CD14-positive monocyte (primary cell): ENCODE data around the gene KRTAP10-6. TPM values are rescaled to one million over a fixed set of nuclear protein-coding genes. Genes with fewer than 3 reads are reported as not detected.

ENCODE experiments used
- DNase-seq, 3 donors: peaks; one replicate each; pipeline ENCODE4 v3.0.0-alpha.2; 2011 to 2022
- H2AFZ ChIP-seq: 2 replicates; pipeline ENCODE4 v1.6.0; 2012; ENCODE audit warnings: mild to moderate bottlenecking, low read depth, low read length, inconsistent platforms; ENCODE audit not compliant: insufficient read depth, poor library complexity, severe bottlenecking
- H3K27ac ChIP-seq, 2 donors: 1 replicate in 1 of 2; 2 replicates in 1 of 2; pipeline ENCODE4 v1.5.1; 2012 to 2013; ENCODE audit warnings: low read length in 2 of 2, control low read depth in 1 of 2, inconsistent platforms in 1 of 2, low read depth in 1 of 2, mild to moderate bottlenecking in 1 of 2
- H3K27me3 ChIP-seq, 2 donors: one replicate each; pipeline versions ENCODE4 v1.6.0 to v1.6.1; 2011 to 2013; ENCODE audit warnings: low read length in 2 of 2; ENCODE audit not compliant: control insufficient read depth in 2 of 2, insufficient read depth in 2 of 2
- H3K36me3 ChIP-seq, 2 donors: replicated peaks in 1 of 2; 1 replicate in 1 of 2; 2 replicates in 1 of 2; pipeline versions ENCODE4 v1.5.1 to v1.6.1; 2012 to 2013; ENCODE audit warnings: low read length in 2 of 2, control low read depth in 1 of 2, inconsistent platforms in 1 of 2, mild to moderate bottlenecking in 1 of 2; ENCODE audit not compliant: insufficient read depth in 2 of 2, control insufficient read depth in 1 of 2
- H3K4me1 ChIP-seq, 2 donors: 1 replicate in 1 of 2; 2 replicates in 1 of 2; pipeline versions ENCODE4 v1.5.1 to v1.6.1; 2012 to 2013; ENCODE audit warnings: low read length in 2 of 2, control low read depth in 1 of 2, inconsistent platforms in 1 of 2, mild to moderate bottlenecking in 1 of 2, moderate library complexity in 1 of 2; ENCODE audit not compliant: insufficient read depth in 2 of 2, control insufficient read depth in 1 of 2
- H3K4me2 ChIP-seq: replicated peaks from 2 replicates; pipeline ENCODE3; 2012; ENCODE audit warnings: low read length, moderate library complexity, mild to moderate bottlenecking; ENCODE audit not compliant: poor library complexity, severe bottlenecking; ENCODE audit errors: extremely low read depth
- H3K4me3 ChIP-seq, 3 experiments: fragments of 200-600 bp in 1 of 3; sonication (generic) in 1 of 3; replicated peaks in 1 of 3; 1 replicate in 2 of 3; 2 replicates in 1 of 3; pipeline ENCODE4 v1.5.1; 2011 to 2013; ENCODE audit warnings: low read length in 3 of 3, mild to moderate bottlenecking in 3 of 3, control low read depth in 2 of 3, low read depth in 2 of 3, inconsistent platforms in 1 of 3, moderate library complexity in 1 of 3
- H3K79me2 ChIP-seq: 2 replicates; pipeline ENCODE4 v1.6.0; 2012; ENCODE audit warnings: mild to moderate bottlenecking, control low read depth, inconsistent platforms, low read length, moderate library complexity; ENCODE audit not compliant: insufficient read depth
- H3K9ac ChIP-seq: 2 replicates; pipeline ENCODE4 v1.6.0; 2017; ENCODE audit warnings: low read length, mild to moderate bottlenecking; ENCODE audit not compliant: insufficient read depth, poor library complexity, severe bottlenecking
- H3K9me3 ChIP-seq, 2 donors: replicated peaks in 1 of 2; 1 replicate in 1 of 2; 2 replicates in 1 of 2; pipeline versions ENCODE4 v1.5.1 to v1.6.1; 2012 to 2013; ENCODE audit warnings: low read length in 2 of 2, control low read depth in 1 of 2; ENCODE audit not compliant: control insufficient read depth in 1 of 2, insufficient read depth in 1 of 2
- H4K20me1 ChIP-seq: 2 replicates; pipeline ENCODE4 v1.6.0; 2012; ENCODE audit warnings: mild to moderate bottlenecking, low read length, control low read depth, moderate library complexity; ENCODE audit not compliant: insufficient read depth
- H3K27ac Mint-ChIP-seq, 7 donors: one replicate each; pipeline ENCODE4 v1.8.0; 2020; ENCODE audit warnings: mild to moderate bottlenecking in 7 of 7, mixed read lengths in 7 of 7, moderate library complexity in 6 of 7, inconsistent platforms in 2 of 7
- H3K27me3 Mint-ChIP-seq, 3 donors: one replicate each; pipeline ENCODE4 v1.8.0; 2021 to 2022; ENCODE audit warnings: low read depth in 3 of 3, mild to moderate bottlenecking in 3 of 3, mixed read lengths in 3 of 3, moderate library complexity in 3 of 3, inconsistent platforms in 1 of 3
- H3K36me3 Mint-ChIP-seq, 2 donors: one replicate each; pipeline ENCODE4 v1.8.0; 2020; ENCODE audit warnings: mixed read lengths in 2 of 2, inconsistent platforms in 1 of 2, mild to moderate bottlenecking in 1 of 2
- H3K4me1 Mint-ChIP-seq: one replicate; pipeline ENCODE4 v1.8.0; 2020; ENCODE audit warnings: mild to moderate bottlenecking, mixed read lengths
- H3K4me3 Mint-ChIP-seq, 2 donors: one replicate each; pipeline ENCODE4 v1.8.0; 2020; ENCODE audit warnings: mild to moderate bottlenecking in 2 of 2, mixed read lengths in 2 of 2, moderate library complexity in 1 of 2
- H3K9me3 Mint-ChIP-seq, 7 donors: one replicate each; pipeline ENCODE4 v1.8.0; 2020 to 2022; ENCODE audit warnings: mixed read lengths in 7 of 7, mild to moderate bottlenecking in 6 of 7, moderate library complexity in 6 of 7, inconsistent platforms in 2 of 7
- CTCF ChIP-seq: fragments of 200-600 bp; IDR thresholded peaks from one replicate; pipeline ENCODE4 v1.8.0; 2022; ENCODE audit warnings: antibody characterized with exemption, mild to moderate bottlenecking
- WGBS: methylation state at CpG from one replicate; pipeline ENCODE4 v1.1.5; 2013; ENCODE audit warnings: missing lambda C conversion rate; ENCODE audit not compliant: insufficient coverage; 5-methylcytosine and 5-hydroxymethylcytosine counted together
- intact Hi-C, 2 donors: fragments of 100-400 bp; cut with micrococcal nuclease; formaldehyde crosslinking; loops; one replicate each; pipeline versions ENCODE4 v1.15.0 to v1.15.1; 2023
- polyA plus RNA-seq, 3 donors: library from polyadenylated mRNA; depleted of rRNA in 1 of 3; unstranded in 2 of 3; stranded (reverse) in 1 of 3; fragments of 300-500 nt in 2 of 3; fragments of >200 nt in 1 of 3; fragmentation: Illumina TruSeq in 2 of 3; gene quantifications; 1 replicate in 2 of 3; 2 replicates in 1 of 3; pipeline ENCODE4 v1.2.3, GENCODE V29; 2012 to 2021

KRTAP10-6 gene
- polyA plus RNA-seq, 3 donors, result not detected

- H3K9me3 ChIP-seq, result peaks cover 0 to 21% of the 10 kb centered on the region in 2 donors
- H3K4me1 ChIP-seq, result no peaks in the 10 kb centered on the region
- no peaks in the 10 kb centered on the region for H3K79me2 ChIP-seq
- H2AFZ ChIP-seq, result no peak overlapping the region
- H3K4me2 ChIP-seq, result no peak overlapping the region
- peaks cover 7 to 32% (median 16%) of the 10 kb centered on the region in 7 donors for H3K9me3 Mint-ChIP-seq
- H3K27me3 Mint-ChIP-seq, result peaks cover 6 to 18% (median 13%) of the 10 kb centered on the region in 3 donors
- no peak overlapping the region for H3K4me3 Mint-ChIP-seq
- no peak overlapping the region for H3K4me3 ChIP-seq
- H3K27ac ChIP-seq, result no peak overlapping the region
- no peak for TF ChIP-seq CTCF
- H3K36me3 ChIP-seq, result no peaks in the 10 kb centered on the region
- H4K20me1 ChIP-seq, result no peaks in the 10 kb centered on the region
- H3K27me3 ChIP-seq, result no peaks in the 10 kb centered on the region
- 100% methylated on average over 2 of the region's 4 CpGs for WGBS
- intact Hi-C loops, result no loop called here
- DNase-seq, result no peak
- H3K27ac Mint-ChIP-seq, result no peak overlapping the region
- no peaks in the 10 kb centered on the region for H3K36me3 Mint-ChIP-seq
- H3K4me1 Mint-ChIP-seq, result peaks cover 2% of the 10 kb centered on the region
- no peak overlapping the region for H3K9ac ChIP-seq
Observed at GRCh38 chr21:44571296-44571695, 21.0 kb downstream of the KRTAP10-6 start.

GRCh38 chr21:44569861-44570517, 22.3 kb downstream of the KRTAP10-6 start:
- H3K9me3 Mint-ChIP-seq, result peaks cover 3 to 23% (median 12%) of the 10 kb centered on the region in 7 donors
- peaks cover 0 to 4% of the 10 kb centered on the region in 2 donors for H3K4me1 ChIP-seq
- H3K36me3 ChIP-seq, result no peaks in the 10 kb centered on the region
- no peak for DNase-seq
- no peak overlapping the region for H3K4me2 ChIP-seq
- peaks cover 0 to 15% of the 10 kb centered on the region in 2 donors for H3K9me3 ChIP-seq
- WGBS, result 85% methylated on average over 11 of the region's 12 CpGs
- peaks cover 6 to 17% (median 13%) of the 10 kb centered on the region in 3 donors for H3K27me3 Mint-ChIP-seq
- H3K4me3 Mint-ChIP-seq, result peak overlapping the region in 1 of 2 donors; percentile 10
- H4K20me1 ChIP-seq, result no peaks in the 10 kb centered on the region
- peak overlapping the region in 2 of 7 donors; percentile 14 to 28 for H3K27ac Mint-ChIP-seq
- no peak for TF ChIP-seq CTCF
- no peaks in the 10 kb centered on the region for H3K79me2 ChIP-seq
- H3K4me1 Mint-ChIP-seq, result peaks cover 8% of the 10 kb centered on the region
- H3K4me3 ChIP-seq, result no peak overlapping the region
- H3K27me3 ChIP-seq, result no peaks in the 10 kb centered on the region
- H2AFZ ChIP-seq, result no peak overlapping the region
- H3K27ac ChIP-seq, result no peak overlapping the region
- H3K9ac ChIP-seq, result no peak overlapping the region
- intact Hi-C loops, result no loop called here
- H3K36me3 Mint-ChIP-seq, result no peaks in the 10 kb centered on the region
